Measurements from ENCODE around the gene KLHL17. TPM values are rescaled to one million over a fixed set of nuclear protein-coding genes. Genes with fewer than 3 reads are reported as not detected.

KLHL17 gene
- total and polyA plus RNA-seq, 10 of the 15 experiments (the other 5 are each of a cell fraction or from before 2014, with no cell fraction given) = 0.03 to 30.6 (median 5.3) TPM

DNA sequence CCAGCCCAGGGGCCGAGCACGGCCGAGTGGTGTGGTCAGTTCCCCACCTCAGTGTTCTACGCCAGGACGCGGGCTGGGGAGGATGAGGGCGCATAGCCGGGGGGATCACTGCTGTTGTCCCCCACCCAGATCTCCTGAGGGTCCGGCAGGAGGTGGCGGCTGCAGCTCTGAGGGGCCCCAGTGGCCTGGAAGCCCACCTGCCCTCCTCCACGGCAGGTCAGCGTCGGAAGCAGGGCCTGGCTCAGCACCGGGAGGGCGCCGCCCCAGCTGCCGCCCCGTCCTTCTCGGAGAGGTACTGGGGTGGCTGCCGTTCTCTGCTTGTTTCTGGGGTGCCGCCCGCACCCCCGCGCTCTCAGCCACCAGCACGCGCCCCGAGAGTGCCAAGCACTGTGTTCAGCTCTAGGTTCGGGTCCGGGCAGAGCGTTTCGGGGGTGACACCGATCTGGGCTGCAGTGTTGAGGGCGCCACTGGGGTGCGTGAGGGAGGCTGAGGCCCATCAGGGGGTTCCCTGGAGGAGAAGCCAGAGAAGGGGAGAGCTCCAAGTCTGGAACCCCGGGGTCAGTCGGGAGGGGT lies 19.3 kb upstream of the KLHL17 start:
- TF ChIP-seq MXI1 (IDR thresholded peaks at IDR 0.05; ENCODE audit: low read depth, low read length) (no peak), SUZ12 (IDR thresholded peaks at IDR 0.05; ENCODE audit: unreplicated experiment) (peak; percentile 93)
- ChIA-PET POLR2A (no interaction called here), CTCF (interaction anchor here (0.7 to 1.6 kb wide), 3 partner anchors 22 to 36 kb away, joined by 4 to 5 read pairs (median 4); no protein-coding TSS in a partner anchor), RAD21 (ENCODE audit: unreplicated experiment) (interaction anchor here (4.1 kb wide), 1 partner anchor 36 kb away, joined by 20 read pairs; no protein-coding TSS in a partner anchor), SMC1A (ENCODE audit: uncharacterized antibody, unreplicated experiment) (interaction anchor here (0.9 kb wide), 1 partner anchor 36 kb away, joined by 3 read pairs; no protein-coding TSS in a partner anchor)
- H3K36me3 ChIP-seq (ENCODE audit: control insufficient read depth in 2 of 2, insufficient read depth in 2 of 2, low read length in 1 of 2) = peaks cover 0 to 1% of the 10 kb centered on the region in 2 experiments; a peak in 3 of 4 replicates
- no peak overlapping the region for H3K27ac ChIP-seq (ENCODE audit: control insufficient read depth, insufficient read depth)
- no peaks in the 10 kb centered on the region for H3K79me2 ChIP-seq (ENCODE audit: control insufficient read depth, insufficient read depth, low read length)
- H2AFZ ChIP-seq (ENCODE audit: control insufficient read depth, low read depth, low read length) = no peak overlapping the region
- 7% methylated on average over 36 of the region's 36 CpGs for WGBS (ENCODE audit: insufficient coverage, insufficient replicate concordance, low lambda C conversion rate, missing lambda C conversion rate)
- intact Hi-C loops (cut with micrococcal nuclease; ENCODE audit: unreplicated experiment) (loop anchor here (5.0 kb wide), 1 partner anchor 34 kb away; no protein-coding TSS in a partner anchor), in situ Hi-C loops (cut with MboI) (no loop called here)
- BruUV-seq (replicated peaks) = no TSS peak
- peak; percentile 11 for ATAC-seq
- H3K27me3 ChIP-seq (replicated peaks in 1 of 2; ENCODE audit: control insufficient read depth in 2 of 2, insufficient read depth in 2 of 2, low read length in 1 of 2) = peaks cover 6 to 8% of the 10 kb centered on the region in 2 experiments
- no peak for FAIRE-seq
- no peak overlapping the region for H3K9ac ChIP-seq (ENCODE audit: control insufficient read depth, insufficient read depth, low read length)
- H4K20me1 ChIP-seq (ENCODE audit: control insufficient read depth, insufficient read depth) = no peaks in the 10 kb centered on the region
- no peaks in the 10 kb centered on the region for H3K9me3 ChIP-seq (replicated peaks; ENCODE audit: control insufficient read depth, insufficient read depth, low read length)
- DNase-seq (ENCODE audit: low read depth, low spot score) = no peak
- peak overlapping the region; percentile 2; the same call in 1 of the 2 replicates for H3K4me2 ChIP-seq (ENCODE audit: control insufficient read depth, insufficient read depth)
- H3K4me3 ChIP-seq = no peak overlapping the region
- H3K4me1 ChIP-seq (ENCODE audit: control insufficient read depth, insufficient read depth, low read length) = peaks cover 7% of the 10 kb centered on the region; the same call in 1 of the 2 replicates

DNA sequence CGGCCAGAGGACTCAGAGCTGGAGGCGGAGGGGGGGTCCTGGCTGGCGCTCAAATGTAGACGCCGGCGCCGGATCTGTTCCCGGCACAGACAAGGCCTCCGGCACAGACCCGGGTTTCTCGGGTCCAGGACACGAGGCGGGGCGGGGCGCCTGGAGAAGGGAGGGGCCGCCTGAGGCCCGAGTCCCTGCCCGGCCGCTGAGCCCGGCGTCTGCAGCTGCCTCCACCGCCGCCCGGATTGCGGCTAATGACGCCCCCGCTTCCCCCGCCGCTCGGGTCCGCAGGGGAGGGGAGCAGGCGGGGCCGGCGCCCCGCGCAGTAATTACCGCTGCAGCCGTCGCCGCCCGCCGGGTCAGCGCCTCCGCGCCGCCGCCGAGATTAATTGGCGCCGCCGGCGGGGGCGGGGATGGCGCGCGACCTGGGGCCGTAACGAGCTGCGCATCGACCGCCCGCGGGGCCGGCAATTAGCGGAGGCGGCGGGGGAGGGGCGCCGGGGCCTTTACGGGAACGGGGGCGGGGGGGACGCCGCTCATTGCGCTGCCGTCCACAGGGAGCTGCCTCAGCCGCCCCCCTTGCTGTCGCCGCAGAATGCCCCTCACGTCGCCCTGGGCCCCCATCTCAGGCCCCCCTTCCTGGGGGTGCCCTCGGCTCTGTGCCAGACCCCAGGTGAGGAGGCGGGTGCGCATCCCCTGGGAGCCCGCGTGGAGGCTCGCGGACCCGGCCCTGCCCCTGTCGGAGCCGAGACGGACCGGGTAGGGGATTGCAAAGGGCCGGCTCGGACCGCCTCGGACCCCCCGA lies 18.6 kb upstream of the KLHL17 start:
- DNase-seq (ENCODE audit: low read depth, low spot score) (no peak), ATAC-seq (peak; percentile 50), FAIRE-seq (no peak)
- 4% methylated on average over 58 of the region's 98 CpGs for WGBS (ENCODE audit: insufficient coverage, insufficient replicate concordance, low lambda C conversion rate, missing lambda C conversion rate)
- in situ Hi-C loops (cut with MboI) = no loop called here
- peaks cover 7% of the 10 kb centered on the region; the same call in 1 of the 2 replicates for H3K4me1 ChIP-seq (ENCODE audit: control insufficient read depth, insufficient read depth, low read length)
- no peaks in the 10 kb centered on the region for H3K79me2 ChIP-seq (ENCODE audit: control insufficient read depth, insufficient read depth, low read length)
- POLR2A ChIA-PET = interaction anchor here (0.7 kb wide), 1 partner anchor 665 kb away, joined by 7 read pairs; no protein-coding TSS in a partner anchor
- peak overlapping the region; percentile 42; the same call in 1 of the 2 replicates for H3K4me2 ChIP-seq (ENCODE audit: control insufficient read depth, insufficient read depth)
- RAD21 ChIA-PET (ENCODE audit: unreplicated experiment) = interaction anchor here (0.9 to 4.1 kb wide), 2 partner anchors 25 to 36 kb away, joined by 4 to 20 read pairs; no protein-coding TSS in a partner anchor
- SMC1A ChIA-PET (ENCODE audit: uncharacterized antibody, unreplicated experiment) = no interaction called here
- peaks cover 0 to 3% of the 10 kb centered on the region in 2 experiments; a peak in 3 of 4 replicates for H3K36me3 ChIP-seq (ENCODE audit: control insufficient read depth in 2 of 2, insufficient read depth in 2 of 2, low read length in 1 of 2)
- no peak overlapping the region for H2AFZ ChIP-seq (ENCODE audit: control insufficient read depth, low read depth, low read length)
- BruUV-seq (replicated peaks) = no TSS peak
- H3K4me3 ChIP-seq = no peak overlapping the region
- H3K9me3 ChIP-seq (replicated peaks; ENCODE audit: control insufficient read depth, insufficient read depth, low read length) = no peaks in the 10 kb centered on the region
- H3K9ac ChIP-seq (ENCODE audit: control insufficient read depth, insufficient read depth, low read length) = no peak overlapping the region
- intact Hi-C loops (cut with micrococcal nuclease; ENCODE audit: unreplicated experiment) = loop anchor here (5.0 kb wide), 1 partner anchor 34 kb away; no protein-coding TSS in a partner anchor
- no peaks in the 10 kb centered on the region for H4K20me1 ChIP-seq (ENCODE audit: control insufficient read depth, insufficient read depth)
- CTCF ChIA-PET = interaction anchor here (0.7 to 1.1 kb wide), 2 partner anchors 21 to 37 kb away, joined by 3 to 4 read pairs; no protein-coding TSS in a partner anchor
- peaks cover 6 to 8% of the 10 kb centered on the region in 2 experiments for H3K27me3 ChIP-seq (replicated peaks in 1 of 2; ENCODE audit: control insufficient read depth in 2 of 2, insufficient read depth in 2 of 2, low read length in 1 of 2)
- no peak overlapping the region for H3K27ac ChIP-seq (ENCODE audit: control insufficient read depth, insufficient read depth)
- TF ChIP-seq, protein P1, sequence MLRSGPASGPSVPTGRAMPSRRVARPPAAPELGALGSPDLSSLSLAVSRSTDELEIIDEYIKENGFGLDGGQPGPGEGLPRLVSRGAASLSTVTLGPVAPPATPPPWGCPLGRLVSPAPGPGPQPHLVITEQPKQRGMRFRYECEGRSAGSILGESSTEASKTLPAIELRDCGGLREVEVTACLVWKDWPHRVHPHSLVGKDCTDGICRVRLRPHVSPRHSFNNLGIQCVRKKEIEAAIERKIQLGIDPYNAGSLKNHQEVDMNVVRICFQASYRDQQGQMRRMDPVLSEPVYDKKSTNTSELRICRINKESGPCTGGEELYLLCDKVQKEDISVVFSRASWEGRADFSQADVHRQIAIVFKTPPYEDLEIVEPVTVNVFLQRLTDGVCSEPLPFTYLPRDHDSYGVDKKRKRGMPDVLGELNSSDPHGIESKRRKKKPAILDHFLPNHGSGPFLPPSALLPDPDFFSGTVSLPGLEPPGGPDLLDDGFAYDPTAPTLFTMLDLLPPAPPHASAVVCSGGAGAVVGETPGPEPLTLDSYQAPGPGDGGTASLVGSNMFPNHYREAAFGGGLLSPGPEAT (IDR thresholded peaks at IDR 0.05; ENCODE audit: low read depth) = no peak
- TF ChIP-seq NFIC (IDR thresholded peaks at IDR 0.05; ENCODE audit: low read depth, low read length) (no peak), NFYA (IDR thresholded peaks at IDR 0.05; ENCODE audit: borderline replicate concordance, low read depth, low read length) (no peak), BHLHE40 (IDR thresholded peaks at IDR 0.05; ENCODE audit: borderline replicate concordance in 1 of 2, low read depth in 2 of 2, low read length in 1 of 2) (peak in 1 of 2 experiments; percentile 46; a peak in 2 of 4 replicates), NR2F1 (conservative IDR thresholded peaks at IDR 0.05) (0 out of 2 replicates have a peak, but pooled peaks have one; percentile 30), MTA3 (IDR thresholded peaks at IDR 0.05; ENCODE audit: borderline replicate concordance, low read length) (no peak), GATAD2B (conservative IDR thresholded peaks at IDR 0.05; ENCODE audit: low read depth) (peak; percentile 39; the same call in 1 of the 2 replicates), STAT3 (IDR thresholded peaks at IDR 0.05; ENCODE audit: low read depth, low read length) (no peak), MYC (IDR thresholded peaks at IDR 0.05; ENCODE audit: insufficient read depth, insufficient read length, insufficient replicate concordance, low read length, severe bottlenecking) (no peak), PAX8 (IDR thresholded peaks at IDR 0.05) (no peak), ESRRA (IDR thresholded peaks at IDR 0.05; ENCODE audit: low read length) (no peak)
